GM18907 (cell line): Measurements from ENCODE around the gene ZNF518A.
A peak's percentile ranks its signal among the peaks of the same experiment; 100 is the strongest.

Source experiments
- ATAC-seq: cut with Tn5 transposase; IDR thresholded peaks from one replicate; pipeline ENCODE4 v1.9.1; 2021; ENCODE audit warnings: mild to moderate bottlenecking, moderate library complexity; ENCODE audit not compliant: unreplicated experiment

ZNF518A gene, protein sequence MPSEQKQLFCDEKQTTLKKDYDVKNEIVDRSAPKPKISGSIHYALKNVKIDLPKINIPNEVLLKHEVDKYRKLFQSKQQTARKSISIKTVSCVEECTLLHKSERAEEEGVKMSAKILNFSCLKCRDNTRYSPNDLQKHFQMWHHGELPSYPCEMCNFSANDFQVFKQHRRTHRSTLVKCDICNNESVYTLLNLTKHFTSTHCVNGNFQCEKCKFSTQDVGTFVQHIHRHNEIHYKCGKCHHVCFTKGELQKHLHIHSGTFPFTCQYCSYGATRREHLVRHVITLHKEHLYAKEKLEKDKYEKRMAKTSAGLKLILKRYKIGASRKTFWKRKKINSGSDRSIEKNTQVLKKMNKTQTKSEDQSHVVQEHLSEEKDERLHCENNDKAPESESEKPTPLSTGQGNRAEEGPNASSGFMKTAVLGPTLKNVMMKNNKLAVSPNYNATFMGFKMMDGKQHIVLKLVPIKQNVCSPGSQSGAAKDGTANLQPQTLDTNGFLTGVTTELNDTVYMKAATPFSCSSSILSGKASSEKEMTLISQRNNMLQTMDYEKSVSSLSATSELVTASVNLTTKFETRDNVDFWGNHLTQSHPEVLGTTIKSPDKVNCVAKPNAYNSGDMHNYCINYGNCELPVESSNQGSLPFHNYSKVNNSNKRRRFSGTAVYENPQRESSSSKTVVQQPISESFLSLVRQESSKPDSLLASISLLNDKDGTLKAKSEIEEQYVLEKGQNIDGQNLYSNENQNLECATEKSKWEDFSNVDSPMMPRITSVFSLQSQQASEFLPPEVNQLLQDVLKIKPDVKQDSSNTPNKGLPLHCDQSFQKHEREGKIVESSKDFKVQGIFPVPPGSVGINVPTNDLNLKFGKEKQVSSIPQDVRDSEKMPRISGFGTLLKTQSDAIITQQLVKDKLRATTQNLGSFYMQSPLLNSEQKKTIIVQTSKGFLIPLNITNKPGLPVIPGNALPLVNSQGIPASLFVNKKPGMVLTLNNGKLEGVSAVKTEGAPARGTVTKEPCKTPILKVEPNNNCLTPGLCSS (N-terminal part only)

DNA sequence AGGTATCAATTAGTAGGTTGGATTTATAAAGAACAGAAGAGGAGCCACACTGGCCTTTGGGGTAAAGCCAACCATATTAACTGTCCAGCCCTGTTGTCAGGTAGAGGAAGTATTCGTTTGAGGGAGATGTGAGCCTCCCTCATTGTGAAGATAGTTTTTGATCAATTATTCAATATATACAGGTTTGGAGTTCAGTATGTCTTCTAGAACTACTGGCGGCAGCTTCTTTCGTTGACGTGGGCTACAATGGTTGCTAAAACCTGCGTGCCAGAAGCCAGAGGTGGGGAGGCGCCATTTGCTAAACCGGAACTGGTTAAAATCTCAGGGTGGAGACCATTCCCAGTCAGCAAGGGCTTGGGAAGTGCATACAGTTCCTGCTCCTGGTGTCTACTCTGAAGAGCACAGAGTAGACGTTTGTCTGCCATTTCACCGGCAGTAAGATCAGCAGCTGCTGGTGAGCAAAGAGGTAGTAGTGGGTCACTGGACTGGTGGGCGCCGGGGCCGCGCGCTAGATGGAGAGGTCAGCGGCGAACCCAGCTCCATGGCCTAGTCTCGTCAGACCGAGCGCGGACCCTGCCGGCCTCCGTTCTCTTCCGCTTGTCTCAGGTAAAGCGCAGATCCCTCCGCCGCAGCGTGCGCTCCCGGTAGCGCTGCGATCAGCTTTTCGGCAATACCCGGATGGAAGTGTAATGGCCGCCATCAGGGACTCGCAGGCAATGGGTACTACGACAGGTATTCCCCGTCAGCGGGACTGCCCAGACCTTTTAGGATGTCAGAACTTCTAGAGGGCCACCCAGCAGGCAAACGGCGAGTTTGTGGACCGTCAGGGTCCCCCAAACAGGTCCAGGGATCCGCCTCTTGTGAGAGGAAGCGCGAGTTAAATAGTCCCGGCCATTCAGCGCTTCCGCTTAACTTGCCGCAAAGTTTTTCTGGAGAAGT, at the start of gene ZNF518A:
Gene ZNF518A (plus strand): TSS at position 911 of the 939 bp plus-strand sequence. CDS start 26,026 bp downstream, outside the sequence.
- ATAC-seq = peak; percentile 80

DNA sequence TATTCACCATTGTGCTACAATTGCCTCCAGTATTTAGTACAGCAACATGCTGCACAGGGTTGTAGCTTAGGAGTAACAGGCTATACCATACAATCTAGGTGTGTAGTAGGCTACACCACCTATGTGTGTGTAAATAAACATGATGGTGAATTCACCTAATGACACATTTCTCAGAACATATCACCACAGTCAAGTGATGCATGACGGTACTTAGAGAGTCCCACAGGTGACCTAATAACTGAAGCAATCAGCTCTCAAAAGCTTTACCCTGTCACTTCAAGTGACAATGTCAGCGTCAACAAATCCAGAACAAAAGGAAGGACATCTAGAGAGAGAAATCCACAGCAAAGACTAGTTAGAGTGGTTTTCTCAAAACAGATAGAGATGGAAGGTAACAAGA, 47.9 kb upstream of the ZNF518A start:
- ATAC-seq = no peak

DNA sequence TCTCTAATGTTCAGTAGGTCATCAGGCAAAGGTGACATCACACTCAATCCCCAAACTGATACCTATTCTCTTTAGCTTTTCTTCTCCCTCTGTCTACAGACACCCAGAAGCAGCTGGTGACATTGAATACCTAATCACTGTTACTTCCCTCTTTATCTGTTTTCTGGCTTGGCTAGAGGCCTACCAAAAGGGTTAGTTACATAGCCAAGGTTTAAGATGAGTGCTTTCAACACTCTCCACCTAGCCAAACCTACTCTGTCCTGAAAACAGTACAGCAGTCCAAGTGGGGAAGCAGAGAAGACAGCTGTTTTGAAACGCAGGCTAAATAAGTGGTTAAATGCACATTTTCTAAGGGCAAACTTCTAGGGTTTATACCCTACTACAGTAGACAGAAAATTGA, 47.3 kb upstream of the ZNF518A start:
- no peak for ATAC-seq

DNA sequence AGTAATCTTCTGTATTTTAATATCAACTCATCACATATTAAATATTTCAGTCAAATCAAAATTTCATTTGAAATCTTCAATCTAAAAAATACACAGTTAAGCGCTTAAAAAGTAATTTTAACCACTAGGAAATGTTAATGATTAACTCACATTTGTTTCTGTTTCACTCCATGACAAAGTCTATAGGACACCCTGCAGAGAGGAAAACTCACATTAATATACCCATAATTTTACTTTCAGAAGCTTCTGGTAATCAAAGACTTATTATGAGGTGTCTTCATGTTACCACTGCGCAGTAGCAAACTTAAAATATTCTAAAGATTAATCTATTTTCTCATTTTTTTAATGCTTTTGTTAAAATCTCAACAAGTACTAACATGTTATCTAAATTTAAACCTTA, 41.0 kb upstream of the ZNF518A start:
- ATAC-seq = no peak

DNA sequence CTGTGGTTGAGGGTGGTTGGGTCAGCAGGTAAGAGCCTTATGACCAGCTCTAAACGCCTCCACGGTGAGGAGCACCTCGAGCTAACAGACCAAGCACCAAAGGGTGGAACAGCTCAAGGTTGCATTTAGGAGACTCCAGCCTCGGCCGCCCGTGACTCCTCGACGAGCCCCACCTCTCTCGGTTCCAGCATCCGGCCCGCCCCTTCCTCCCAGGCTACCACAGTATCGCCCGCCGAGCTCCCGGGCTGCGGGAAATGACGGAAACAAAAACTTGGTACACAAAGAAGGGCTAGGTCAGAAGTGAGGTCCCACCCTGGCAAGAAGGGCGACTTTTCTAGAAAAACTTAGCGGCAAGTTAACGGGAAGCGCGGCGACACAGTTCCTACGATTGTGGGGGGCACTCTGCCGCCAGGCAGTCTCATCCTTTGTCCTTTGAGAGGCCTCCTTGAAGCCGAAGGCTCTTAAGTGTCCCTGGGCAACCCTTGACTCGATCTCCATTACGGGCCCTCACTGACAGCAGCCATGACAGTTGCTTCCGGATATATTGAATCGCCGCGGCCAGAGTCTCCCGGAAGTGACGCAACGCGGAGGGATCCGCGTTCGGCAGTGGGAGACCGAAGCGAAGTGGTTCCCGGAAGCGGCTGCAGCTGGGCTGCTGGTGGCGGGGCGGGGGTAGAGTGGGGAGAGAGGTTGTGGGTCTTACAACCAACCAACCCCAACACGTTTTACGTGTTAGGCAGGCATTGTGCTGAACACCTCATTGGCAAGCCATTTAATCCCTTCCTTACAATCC, 40.2 kb upstream of the ZNF518A start:
- ATAC-seq = peak; percentile 89

DNA sequence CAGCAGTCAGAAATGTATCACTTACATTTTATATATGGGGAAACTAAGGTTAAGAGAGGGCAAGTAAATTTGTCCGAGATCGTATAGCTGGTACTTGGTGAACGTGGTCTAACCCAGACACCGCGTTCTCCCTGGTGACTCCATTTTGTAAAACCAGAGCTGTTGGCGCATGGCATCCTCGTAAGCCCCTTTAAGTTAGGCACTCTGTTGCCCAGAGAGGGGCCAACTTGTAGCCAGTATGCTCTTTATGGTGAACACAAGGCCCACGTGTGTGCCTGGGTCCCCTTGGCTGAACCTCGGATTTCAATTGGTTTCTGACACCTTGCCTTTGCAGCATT, 39.7 kb upstream of the ZNF518A start:
- no peak for ATAC-seq

DNA sequence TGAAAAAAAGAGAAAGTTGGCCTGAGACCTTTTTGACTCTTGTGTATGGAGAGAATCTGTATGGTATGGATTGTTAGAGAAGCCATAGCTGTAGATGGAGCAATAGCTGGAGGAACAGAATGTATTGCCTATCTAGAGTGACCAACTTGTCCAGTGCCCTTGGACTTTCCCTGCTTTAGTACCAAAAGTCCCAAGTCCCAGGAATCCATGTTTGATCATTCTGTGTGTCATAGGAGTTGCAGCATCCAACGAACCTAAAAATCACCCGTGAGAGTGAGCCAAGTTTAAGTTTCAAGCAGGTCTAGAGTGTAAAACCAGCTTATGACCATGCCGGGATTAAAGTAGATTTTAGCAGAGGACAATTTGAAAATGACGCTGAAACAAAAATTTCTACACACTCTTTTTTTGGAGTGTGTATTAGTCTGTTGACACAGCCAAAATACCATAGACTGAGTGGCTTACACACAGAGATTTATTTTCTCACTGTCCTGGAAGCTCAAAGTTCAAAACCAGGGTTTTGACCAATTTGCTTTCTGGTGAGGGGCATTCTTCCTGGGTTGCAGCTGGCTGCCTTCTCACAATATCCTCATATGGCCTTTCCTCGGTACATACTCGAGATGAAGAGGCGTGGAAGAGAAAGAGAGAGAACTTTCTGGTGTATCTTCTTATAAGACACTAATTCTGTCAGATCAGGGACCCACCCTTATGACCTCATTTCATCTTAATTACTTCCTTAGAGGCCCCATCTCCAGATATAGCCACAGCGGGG, 36.9 kb upstream of the ZNF518A start:
- no peak for ATAC-seq

DNA sequence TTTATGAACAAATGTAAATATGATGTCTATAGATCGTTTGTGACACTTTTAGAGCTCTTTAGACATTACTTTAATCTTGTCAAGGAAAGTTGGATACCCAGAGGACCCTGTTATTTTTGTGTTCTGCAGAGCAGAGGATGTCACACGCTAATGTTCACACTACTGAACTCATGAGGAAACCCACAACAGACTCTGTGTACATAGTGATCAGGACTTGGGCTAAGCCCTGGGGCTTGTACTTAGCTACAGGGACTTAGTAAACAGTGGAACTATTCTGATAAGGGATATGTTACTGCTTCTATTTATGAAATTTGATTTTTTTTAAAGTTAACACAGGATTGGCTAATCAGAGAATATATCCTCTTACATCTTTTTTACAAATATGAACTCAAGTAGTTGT, 36.1 kb upstream of the ZNF518A start:
- ATAC-seq = no peak

DNA sequence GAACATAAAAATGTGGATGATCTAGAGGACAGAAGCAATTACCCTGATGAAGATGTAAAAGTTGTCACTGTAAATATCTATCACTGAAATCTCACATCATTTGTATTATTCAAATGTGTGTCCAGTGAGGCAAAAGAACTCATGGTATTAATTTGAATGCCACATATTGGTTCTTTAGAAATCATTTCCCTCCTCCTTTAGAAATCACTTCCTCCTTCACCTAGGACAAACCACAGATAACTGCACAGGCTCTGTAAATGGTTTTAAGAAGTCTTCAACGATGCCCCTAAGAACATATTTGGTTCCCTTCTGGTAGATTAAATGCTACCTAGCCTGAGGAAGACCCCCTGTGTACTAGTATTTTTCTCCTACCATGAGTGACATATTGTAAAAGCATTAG, 33.1 kb upstream of the ZNF518A start:
- ATAC-seq = no peak

DNA sequence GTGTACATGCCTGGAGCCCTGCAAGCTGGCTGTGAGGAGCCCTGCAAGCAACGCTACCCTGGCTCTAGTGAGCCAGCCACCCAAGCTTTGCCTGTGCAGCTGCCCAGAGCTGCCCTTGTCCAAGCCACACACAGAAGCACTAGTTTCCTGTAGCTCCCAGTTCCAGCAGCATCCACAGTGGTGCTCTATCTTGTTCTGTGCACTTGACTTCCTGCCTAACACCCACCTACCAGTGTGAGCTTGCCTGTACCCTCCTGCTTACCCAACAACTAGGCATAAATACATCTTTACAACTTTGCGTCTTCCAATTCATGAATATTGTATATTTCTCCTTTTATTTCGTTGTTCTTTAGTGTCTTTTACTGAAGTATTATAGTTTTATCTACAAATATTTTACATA, 32.2 kb upstream of the ZNF518A start:
- no peak for ATAC-seq

DNA sequence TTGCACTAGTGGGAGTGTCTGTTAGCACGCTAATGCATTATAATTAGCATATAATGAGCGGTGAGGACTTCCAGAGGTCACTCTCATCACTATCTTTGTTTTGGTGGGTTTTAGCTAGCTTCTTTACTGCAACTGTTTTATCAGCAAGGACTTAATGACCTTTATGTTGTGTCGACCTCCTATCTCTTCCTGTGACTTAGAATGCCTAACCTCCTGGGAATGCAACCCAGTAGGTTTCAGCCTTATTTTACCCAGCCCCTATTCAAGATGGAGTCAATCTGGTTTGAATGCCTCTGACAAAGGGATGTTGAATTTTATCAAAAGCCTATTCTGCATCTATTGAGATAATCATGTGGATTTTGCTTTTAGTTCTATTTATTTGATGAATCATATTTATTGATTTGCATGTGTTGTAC, 22.5 kb upstream of the ZNF518A start:
- no peak for ATAC-seq

DNA sequence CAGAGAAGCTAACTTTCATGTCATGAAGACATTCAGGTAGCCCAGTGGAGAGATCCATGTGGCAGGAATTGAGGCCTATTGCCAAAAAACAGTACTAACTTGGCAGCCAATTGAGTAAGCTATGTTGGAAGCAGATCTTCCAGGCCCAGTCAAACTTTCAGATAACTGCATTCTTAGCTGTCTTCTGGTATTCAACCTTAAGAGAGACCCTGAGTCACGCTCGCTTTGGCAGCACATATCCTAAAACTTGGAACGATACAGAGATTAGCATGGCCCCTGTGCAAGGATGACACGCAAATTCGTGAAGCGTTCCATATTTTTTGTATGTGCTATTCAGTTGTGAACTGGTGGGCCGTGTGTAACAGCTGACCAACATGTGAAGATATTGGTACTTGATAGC, 17.6 kb upstream of the ZNF518A start:
- no peak for ATAC-seq

DNA sequence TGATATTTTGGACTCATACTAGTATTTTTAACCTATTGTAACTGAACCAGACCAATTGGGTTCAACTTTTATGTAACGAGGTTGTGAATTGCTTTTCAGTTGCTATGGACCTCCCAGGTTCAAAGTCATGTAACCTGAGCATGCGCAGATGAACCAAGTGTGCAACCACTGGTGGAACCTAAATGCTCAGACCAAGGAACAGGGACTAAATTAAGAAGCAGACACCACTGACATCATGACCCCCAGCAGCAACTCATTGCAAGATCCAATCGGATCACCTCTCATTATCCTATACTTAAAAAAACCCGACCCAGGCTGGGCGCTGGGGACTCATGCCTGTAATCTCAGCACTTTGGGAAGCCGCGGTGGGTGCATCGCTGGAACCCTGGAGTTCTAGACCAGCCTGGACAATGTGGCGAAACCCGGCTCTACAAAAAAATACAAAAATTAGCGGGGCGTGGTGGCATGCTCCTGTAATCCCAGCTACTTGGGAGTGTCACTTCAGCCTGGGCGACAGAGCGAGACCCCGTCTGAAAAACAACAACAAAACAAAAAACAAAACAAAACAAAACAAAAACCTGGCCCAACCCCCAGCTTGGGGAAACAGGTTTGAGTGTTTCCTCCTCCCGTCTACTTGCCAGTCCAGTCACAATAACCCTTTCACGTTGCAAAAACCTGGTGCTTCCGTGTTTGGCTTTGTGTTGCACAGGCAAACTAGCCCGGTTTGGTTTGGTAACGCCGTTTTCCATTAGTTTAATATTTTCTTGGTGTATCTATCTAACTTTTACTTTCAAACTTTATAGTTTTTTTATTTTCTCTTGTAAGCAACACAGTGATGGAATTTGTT, 11.3 kb upstream of the ZNF518A start:
- no peak for ATAC-seq

DNA sequence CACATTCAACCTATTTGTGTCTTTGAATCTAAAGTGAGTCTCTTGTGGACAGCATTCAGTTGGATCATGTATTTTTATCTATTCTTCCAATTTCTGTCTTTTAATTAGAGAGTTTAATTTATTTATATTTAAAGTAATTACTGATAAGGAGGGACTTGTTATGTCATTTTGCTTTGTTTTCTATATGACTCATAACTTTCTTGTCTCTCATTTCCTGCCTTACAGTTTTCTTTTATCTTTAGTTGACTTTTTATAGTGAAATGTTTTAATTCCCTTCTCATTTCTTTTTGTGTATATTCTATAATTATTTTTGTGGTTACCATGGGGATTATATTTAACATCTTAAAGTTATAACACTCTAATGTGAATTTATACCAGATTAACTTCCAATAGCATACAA, 7.3 kb upstream of the ZNF518A start:
- no peak for ATAC-seq

DNA sequence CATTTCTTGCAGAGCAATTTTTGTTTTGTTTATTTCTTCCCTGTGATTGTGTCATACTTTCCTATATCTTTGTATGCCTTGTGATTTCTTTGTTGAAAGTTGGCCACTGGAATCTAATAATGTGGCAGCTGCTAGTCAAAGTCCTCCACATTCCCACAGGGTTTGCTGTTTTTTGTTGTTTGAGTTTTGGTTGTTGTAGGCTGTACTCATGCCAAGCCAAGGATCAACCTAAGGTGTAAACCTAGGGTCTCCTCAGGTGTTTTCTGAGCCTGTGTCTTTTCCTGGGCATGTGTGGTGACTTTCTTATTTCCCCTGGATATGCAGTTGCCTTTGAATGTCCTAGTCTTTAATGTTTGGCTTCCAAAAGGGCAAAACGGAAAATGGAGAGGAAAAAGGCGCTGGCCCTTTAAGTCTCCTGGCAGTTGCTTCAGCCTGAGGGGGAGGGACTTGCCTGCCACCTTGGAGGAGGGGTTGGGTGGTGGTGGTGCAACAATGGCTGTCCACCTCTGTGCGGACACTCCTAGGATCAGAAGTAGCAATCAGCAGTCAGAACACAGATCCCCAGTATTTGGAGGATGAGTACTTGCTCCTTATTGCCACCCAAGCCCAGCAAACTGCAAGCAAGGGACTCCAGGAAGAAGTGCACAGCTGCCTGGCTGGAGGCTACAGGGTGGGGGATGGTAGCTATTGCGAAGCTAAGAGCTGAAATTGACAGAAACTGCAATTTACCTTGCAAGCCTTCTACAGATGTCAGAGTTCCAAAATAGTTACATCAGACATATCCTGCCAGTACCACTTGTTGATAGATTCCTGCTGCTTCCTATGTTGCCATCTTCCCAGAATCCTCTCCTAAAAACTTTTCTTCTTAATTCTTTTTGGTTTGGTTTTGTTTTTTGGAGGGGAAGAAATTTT, 5.6 kb upstream of the ZNF518A start:
- no peak for ATAC-seq

DNA sequence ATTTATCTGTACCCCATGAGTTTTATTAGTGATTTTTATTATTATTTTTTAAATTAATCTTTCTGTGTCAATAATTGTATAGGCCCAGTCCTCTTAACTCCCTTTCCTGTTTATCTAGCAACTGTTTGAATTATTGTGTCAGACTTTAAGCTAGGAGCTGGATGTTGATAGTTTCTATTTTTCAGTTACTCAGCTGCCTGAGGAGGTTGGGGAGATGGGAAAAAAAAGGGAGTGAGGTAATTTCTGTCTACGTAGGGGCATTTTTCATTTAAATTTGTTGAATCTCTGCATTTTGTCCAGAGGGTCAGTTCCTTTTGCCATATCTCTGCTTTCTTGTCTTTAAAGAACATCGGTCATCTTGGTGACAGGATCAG, 5.0 kb upstream of the ZNF518A start:
- no peak for ATAC-seq

DNA sequence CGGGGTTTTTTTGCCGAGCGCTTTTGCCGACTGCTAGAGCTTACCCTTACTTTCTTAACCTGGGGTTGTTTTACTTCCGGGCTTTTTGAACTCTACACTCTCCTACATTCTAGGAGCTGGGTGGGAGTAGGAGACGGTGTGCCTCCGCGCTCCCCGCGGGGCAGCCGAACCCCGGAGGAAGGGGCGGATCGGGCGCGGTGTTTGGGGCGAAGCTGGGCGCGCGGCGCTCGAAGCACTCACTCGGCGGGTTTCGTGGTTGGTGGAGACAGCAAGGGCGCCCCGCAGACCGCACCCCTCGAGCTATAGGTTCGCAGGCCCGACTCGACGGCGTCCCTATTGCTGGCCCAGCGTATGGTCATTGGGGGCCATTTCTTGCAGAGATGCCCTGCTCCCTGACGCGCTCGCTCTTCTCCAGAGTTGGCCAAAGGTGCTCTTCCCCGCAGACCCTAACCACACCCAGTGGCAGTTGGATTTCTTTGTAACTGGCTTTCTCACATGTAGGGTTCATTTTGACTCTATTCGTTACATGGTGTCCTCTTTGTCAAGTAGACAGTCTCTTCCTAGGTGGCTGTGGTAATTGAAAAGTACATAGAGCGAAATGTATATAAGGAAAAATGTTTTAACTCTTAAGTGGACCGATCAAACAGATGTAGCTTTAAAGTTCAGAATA, 364 bp downstream of the ZNF518A start:
- ATAC-seq = peak; percentile 69
